H9 (cell line): ENCODE measurements around the gene LRMDA. TPM values are rescaled to one million over a fixed set of nuclear protein-coding genes. Genes with fewer than 3 reads are reported as not detected.

Experiments used
- DNase-seq: peaks from one replicate; pipeline ENCODE4 v3.0.0-alpha.2; 2017
- H2AFZ ChIP-seq: one replicate; pipeline ENCODE4 v1.6.1; 2013; ENCODE audit warnings: mild to moderate bottlenecking, low read length, control low read depth, moderate library complexity
- H2AK5ac ChIP-seq: 2 replicates; pipeline ENCODE4 v1.6.1; 2013; ENCODE audit warnings: low read length, control low read depth, mixed read lengths; ENCODE audit not compliant: insufficient read length
- H2BK120ac ChIP-seq: one replicate; pipeline ENCODE4 v1.6.1; 2013; ENCODE audit warnings: low read depth, mild to moderate bottlenecking, low read length, control low read depth, inconsistent platforms; ENCODE audit not compliant: poor library complexity, severe bottlenecking
- H2BK12ac ChIP-seq: 2 replicates; pipeline ENCODE4 v1.6.1; 2013; ENCODE audit warnings: low read length, control low read depth, mixed read lengths, low read depth; ENCODE audit not compliant: insufficient read length
- H2BK15ac ChIP-seq: 2 replicates; pipeline ENCODE4 v1.6.1; 2013; ENCODE audit warnings: low read depth, low read length, control low read depth
- H2BK20ac ChIP-seq: one replicate; pipeline ENCODE4 v1.6.1; 2013; ENCODE audit warnings: low read depth, mild to moderate bottlenecking, low read length, control low read depth, inconsistent platforms; ENCODE audit not compliant: poor library complexity, severe bottlenecking
- H2BK5ac ChIP-seq: 2 replicates; pipeline ENCODE4 v1.6.1; 2013; ENCODE audit warnings: low read length, control low read depth, mixed read lengths; ENCODE audit not compliant: insufficient read length
- H3K14ac ChIP-seq: 2 replicates; pipeline ENCODE4 v1.6.1; 2013; ENCODE audit warnings: low read length, control low read depth; ENCODE audit not compliant: insufficient read depth
- H3K18ac ChIP-seq: 2 replicates; pipeline ENCODE4 v1.6.1; 2013; ENCODE audit warnings: low read depth, mild to moderate bottlenecking, mixed read lengths, low read length, control low read depth; ENCODE audit not compliant: insufficient read length
- H3K23ac ChIP-seq: 2 replicates; pipeline ENCODE4 v1.6.1; 2013; ENCODE audit warnings: low read length, control low read depth, mixed read lengths, low read depth; ENCODE audit not compliant: insufficient read length
- H3K23me2 ChIP-seq: 2 replicates; pipeline ENCODE4 v1.6.1; 2013; ENCODE audit warnings: low read depth, mild to moderate bottlenecking, mixed read lengths, low read length, control low read depth; ENCODE audit not compliant: insufficient read length, poor library complexity, severe bottlenecking
- H3K27ac ChIP-seq: 2 replicates; pipeline ENCODE4 v1.5.1; 2013; ENCODE audit warnings: low read length, control low read depth, mixed read lengths, low read depth; ENCODE audit not compliant: insufficient read length
- H3K27me3 ChIP-seq: 2 replicates; pipeline ENCODE4 v1.6.1; 2013; ENCODE audit warnings: low read length, control low read depth, inconsistent platforms; ENCODE audit not compliant: insufficient read depth
- H3K4ac ChIP-seq: 2 replicates; pipeline ENCODE4 v1.6.1; 2013; ENCODE audit warnings: low read depth, mild to moderate bottlenecking, control low read depth, inconsistent platforms, low read length, moderate library complexity
- H3K4me1 ChIP-seq: 2 replicates; pipeline ENCODE4 v1.6.1; 2013; ENCODE audit warnings: low read length, control low read depth, inconsistent platforms; ENCODE audit not compliant: insufficient read depth
- H3K4me2 ChIP-seq: 2 replicates; pipeline ENCODE4 v1.6.1; 2013; ENCODE audit warnings: low read length, control low read depth, mixed read lengths; ENCODE audit not compliant: insufficient read length, insufficient read depth
- H3K56ac ChIP-seq: 2 replicates; pipeline ENCODE4 v1.6.1; 2013; ENCODE audit warnings: low read depth, mild to moderate bottlenecking, mixed read lengths, low read length, control low read depth; ENCODE audit not compliant: insufficient read length
- H3K79me1 ChIP-seq: 2 replicates; pipeline ENCODE4 v1.6.1; 2013; ENCODE audit warnings: low read depth, mild to moderate bottlenecking, moderate library complexity, low read length, control low read depth, inconsistent platforms; ENCODE audit not compliant: insufficient read depth, poor library complexity, severe bottlenecking
- H3K79me2 ChIP-seq: 2 replicates; pipeline ENCODE4 v1.6.1; 2013; ENCODE audit warnings: low read length, control low read depth, inconsistent platforms; ENCODE audit not compliant: insufficient read depth
- H3K9ac ChIP-seq: 2 replicates; pipeline ENCODE4 v1.6.1; 2013; ENCODE audit warnings: low read length, control low read depth, mixed read lengths; ENCODE audit not compliant: insufficient read length; ENCODE audit errors: extremely low read depth
- H3K9me3 ChIP-seq: one replicate; pipeline ENCODE4 v1.6.1; 2013; ENCODE audit warnings: low read depth, low read length, inconsistent platforms; ENCODE audit not compliant: control insufficient read depth
- H3T11ph ChIP-seq: one replicate; pipeline ENCODE4 v1.6.1; 2013; ENCODE audit warnings: mild to moderate bottlenecking, low read length, control low read depth, inconsistent platforms
- H4K20me1 ChIP-seq: one replicate; pipeline ENCODE4 v1.6.1; 2013; ENCODE audit not compliant: control insufficient read depth, insufficient read length, insufficient read depth
- H4K5ac ChIP-seq: 2 replicates; pipeline ENCODE4 v1.6.1; 2013; ENCODE audit warnings: low read depth, mild to moderate bottlenecking, mixed read lengths, low read length, control low read depth; ENCODE audit not compliant: insufficient read length
- H4K8ac ChIP-seq: replicated peaks from 2 replicates; pipeline ENCODE4 v1.6.1; 2013; ENCODE audit warnings: low read length, control low read depth, mixed read lengths, low read depth; ENCODE audit not compliant: insufficient read length
- H4K91ac ChIP-seq: 2 replicates; pipeline ENCODE4 v1.6.1; 2013; ENCODE audit warnings: low read depth, mild to moderate bottlenecking, moderate library complexity, mixed read lengths, low read length, control low read depth; ENCODE audit not compliant: insufficient read length
- H3K27ac Mint-ChIP-seq, 3 experiments: 2 replicates in 2 of 3; 3 replicates in 1 of 3; pipeline ENCODE4 v1.8.0; 2020 to 2021; ENCODE audit warnings: mixed read lengths in 3 of 3, mild to moderate bottlenecking in 1 of 3, moderate library complexity in 1 of 3
- H3K27me3 Mint-ChIP-seq: 2 replicates; pipeline ENCODE4 v1.8.0; 2021; ENCODE audit warnings: low read depth, mild to moderate bottlenecking, moderate library complexity, mixed read lengths
- H3K36me3 Mint-ChIP-seq, 3 experiments: 2 replicates in 2 of 3; 3 replicates in 1 of 3; pipeline ENCODE4 v1.8.0; 2020 to 2021; ENCODE audit warnings: low read depth in 3 of 3, mixed read lengths in 3 of 3; ENCODE audit not compliant: insufficient read depth in 1 of 3
- H3K4me1 Mint-ChIP-seq, 2 experiments: 2 replicates each; pipeline ENCODE4 v1.8.0; 2020; ENCODE audit warnings: mixed read lengths in 2 of 2
- H3K4me3 Mint-ChIP-seq, 2 experiments: 2 replicates in 1 of 2; 3 replicates in 1 of 2; pipeline ENCODE4 v1.8.0; 2020 to 2021; ENCODE audit warnings: mild to moderate bottlenecking in 2 of 2, mixed read lengths in 2 of 2, moderate library complexity in 1 of 2
- H3K9me3 Mint-ChIP-seq, 2 experiments: 2 replicates in 1 of 2; 3 replicates in 1 of 2; pipeline ENCODE4 v1.8.0; 2020; ENCODE audit warnings: mild to moderate bottlenecking in 2 of 2, mixed read lengths in 2 of 2, moderate library complexity in 1 of 2
- WGBS: extraction: QIAGEN DNeasy Blood & Tissue Kit; methylation state at CpG from one replicate; pipeline ENCODE4 v1.1.7; 2013; ENCODE audit warnings: missing lambda C conversion rate, low lambda C conversion rate, mixed read lengths; ENCODE audit not compliant: insufficient read length; ENCODE audit errors: extremely low coverage; 5-methylcytosine and 5-hydroxymethylcytosine counted together
- total RNA-seq: library from RNA; stranded (reverse); gene quantifications from 2 replicates; pipeline ENCODE4 v1.2.1, GENCODE V29; 2021
- TF ChIP-seq, protein P1 (sequence below): fragments of 200-600 bp; sonication (generic); conservative IDR thresholded peaks from 3 replicates; pipeline ENCODE4 v1.8.0; 2021; ENCODE audit warnings: antibody characterized with exemption, mild to moderate bottlenecking

Gene LRMDA
- total RNA-seq, 1 experiment from 2014 or later = 1.8 TPM

DNA sequence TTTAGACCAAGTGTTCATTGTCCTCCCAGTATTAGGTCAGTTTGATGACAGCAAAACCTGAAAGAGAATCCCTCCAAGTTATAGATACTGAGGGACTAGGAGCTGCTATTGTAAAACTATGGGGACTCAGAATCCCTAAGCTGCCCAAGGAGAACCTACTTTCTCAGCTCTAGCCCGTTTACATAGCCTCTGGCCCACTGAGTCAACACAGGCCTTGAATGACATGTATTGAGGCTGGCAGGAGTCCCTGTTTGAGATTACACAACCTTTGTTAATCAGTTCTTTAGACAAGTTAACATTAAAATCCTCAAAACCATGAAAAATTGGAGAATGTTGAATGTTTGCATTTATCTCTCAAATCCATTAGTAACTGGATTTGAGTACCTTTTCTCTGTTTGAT, 1127.2 kb downstream of the LRMDA start:
- no peak overlapping the region for H3K27ac ChIP-seq
- TF ChIP-seq, protein P1, sequence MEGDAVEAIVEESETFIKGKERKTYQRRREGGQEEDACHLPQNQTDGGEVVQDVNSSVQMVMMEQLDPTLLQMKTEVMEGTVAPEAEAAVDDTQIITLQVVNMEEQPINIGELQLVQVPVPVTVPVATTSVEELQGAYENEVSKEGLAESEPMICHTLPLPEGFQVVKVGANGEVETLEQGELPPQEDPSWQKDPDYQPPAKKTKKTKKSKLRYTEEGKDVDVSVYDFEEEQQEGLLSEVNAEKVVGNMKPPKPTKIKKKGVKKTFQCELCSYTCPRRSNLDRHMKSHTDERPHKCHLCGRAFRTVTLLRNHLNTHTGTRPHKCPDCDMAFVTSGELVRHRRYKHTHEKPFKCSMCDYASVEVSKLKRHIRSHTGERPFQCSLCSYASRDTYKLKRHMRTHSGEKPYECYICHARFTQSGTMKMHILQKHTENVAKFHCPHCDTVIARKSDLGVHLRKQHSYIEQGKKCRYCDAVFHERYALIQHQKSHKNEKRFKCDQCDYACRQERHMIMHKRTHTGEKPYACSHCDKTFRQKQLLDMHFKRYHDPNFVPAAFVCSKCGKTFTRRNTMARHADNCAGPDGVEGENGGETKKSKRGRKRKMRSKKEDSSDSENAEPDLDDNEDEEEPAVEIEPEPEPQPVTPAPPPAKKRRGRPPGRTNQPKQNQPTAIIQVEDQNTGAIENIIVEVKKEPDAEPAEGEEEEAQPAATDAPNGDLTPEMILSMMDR = no peak
- H3T11ph ChIP-seq = no peak overlapping the region
- no peaks in the 10 kb centered on the region for H3K9me3 ChIP-seq
- no peak for DNase-seq
- H3K18ac ChIP-seq = no peak overlapping the region
- H3K9ac ChIP-seq = no peak overlapping the region
- no peaks in the 10 kb centered on the region for H3K79me1 ChIP-seq
- H2AFZ ChIP-seq = no peak overlapping the region
- no peak overlapping the region for H2BK5ac ChIP-seq
- H2AK5ac ChIP-seq = no peak overlapping the region
- no peak overlapping the region for H3K4me3 Mint-ChIP-seq
- no peaks in the 10 kb centered on the region for H4K20me1 ChIP-seq
- no peaks in the 10 kb centered on the region for H3K36me3 Mint-ChIP-seq
- no peaks in the 10 kb centered on the region for H3K27me3 Mint-ChIP-seq
- no peak overlapping the region for H3K14ac ChIP-seq
- H2BK20ac ChIP-seq = no peak overlapping the region
- no peak overlapping the region for H3K4ac ChIP-seq
- H3K27me3 ChIP-seq = no peaks in the 10 kb centered on the region
- H3K56ac ChIP-seq = no peak overlapping the region
- H3K79me2 ChIP-seq = no peaks in the 10 kb centered on the region
- H2BK15ac ChIP-seq = no peak overlapping the region
- H3K23ac ChIP-seq = no peak overlapping the region
- no peak overlapping the region for H3K27ac Mint-ChIP-seq
- no peak overlapping the region for H2BK12ac ChIP-seq
- H3K4me2 ChIP-seq = no peak overlapping the region
- no peak overlapping the region for H2BK120ac ChIP-seq
- H3K23me2 ChIP-seq = no peaks in the 10 kb centered on the region
- H3K9me3 Mint-ChIP-seq = no peaks in the 10 kb centered on the region
- H4K91ac ChIP-seq = no peak overlapping the region
- no peaks in the 10 kb centered on the region for H3K4me1 ChIP-seq
- H3K4me1 Mint-ChIP-seq = no peaks in the 10 kb centered on the region
- H4K5ac ChIP-seq = no peak overlapping the region
- WGBS = no CpG with 5 or more reads among the region's 1 CpG
- H4K8ac ChIP-seq = no peak overlapping the region
